HFFc6 (cell line): ENCODE results near the gene KCNIP4. TPM values are rescaled to one million over a fixed set of nuclear protein-coding genes. Genes with fewer than 3 reads are reported as not detected.

ENCODE experiments used
- DNase-seq: peaks from one replicate; pipeline ENCODE4 v3.0.0-alpha.2; 2018
- H3K27ac Mint-ChIP-seq: 2 replicates; pipeline ENCODE4 v1.8.0; 2020; ENCODE audit warnings: mild to moderate bottlenecking, mixed read lengths
- H3K27me3 Mint-ChIP-seq: 2 replicates; pipeline ENCODE4 v1.8.0; 2021; ENCODE audit warnings: mild to moderate bottlenecking, moderate library complexity, mixed read lengths; ENCODE audit not compliant: insufficient read depth
- H3K36me3 Mint-ChIP-seq: 2 replicates; pipeline ENCODE4 v1.8.0; 2021; ENCODE audit warnings: low read depth, mixed read lengths
- H3K4me1 Mint-ChIP-seq: 2 replicates; pipeline ENCODE4 v1.8.0; 2020; ENCODE audit warnings: low read depth, mixed read lengths
- H3K4me3 Mint-ChIP-seq: 2 replicates; pipeline ENCODE4 v1.8.0; 2020; ENCODE audit warnings: mild to moderate bottlenecking, moderate library complexity, mixed read lengths
- H3K9me3 Mint-ChIP-seq: 2 replicates; pipeline ENCODE4 v1.8.0; 2020; ENCODE audit warnings: mild to moderate bottlenecking, mixed read lengths
- CTCF ChIP-seq: fragments of 200-600 bp; sonication (generic); IDR thresholded peaks from 2 replicates; pipeline ENCODE4 v1.5.0; 2021; ENCODE audit warnings: antibody characterized with exemption, mild to moderate bottlenecking
- total RNA-seq, 6 experiments: library from RNA; stranded (reverse); fragmentation: NEBNext Ultra II Directional; extraction: Animal tissue kit (Norgen Biotek cat#: 25700); gene quantifications; 2 replicates in 1 of 6; 3 replicates in 5 of 6; pipeline ENCODE4 v1.2.3, GENCODE V29; 2021

Gene KCNIP4
- total RNA-seq, 6 experiments from 2014 or later: not detected

- Mint-ChIP-seq H3K9me3 (peaks cover 34% of the 10 kb centered on the region), H3K27ac (no peak overlapping the region), H3K27me3 (no peaks in the 10 kb centered on the region), H3K36me3 (0 out of 2 replicates have a peak, but pooled peaks cover 4% of the 10 kb centered on the region), H3K4me3 (no peak overlapping the region), H3K4me1 (no peaks in the 10 kb centered on the region)
- DNase-seq: no peak
- TF ChIP-seq CTCF: no peak
Observed at GRCh38 chr4:21410372-21410771, 538.2 kb downstream of the KCNIP4 start.

GRCh38 chr4:21387683-21388082, 560.9 kb downstream of the KCNIP4 start:
- H3K36me3 Mint-ChIP-seq: no peaks in the 10 kb centered on the region
- TF ChIP-seq CTCF: no peak
- no peak overlapping the region for H3K27ac Mint-ChIP-seq
- no peaks in the 10 kb centered on the region; the same call in 1 of the 2 replicates for H3K27me3 Mint-ChIP-seq
- DNase-seq: no peak
- no peaks in the 10 kb centered on the region for H3K4me1 Mint-ChIP-seq
- H3K9me3 Mint-ChIP-seq: peaks cover 13% of the 10 kb centered on the region
- no peak overlapping the region for H3K4me3 Mint-ChIP-seq

- H3K27ac Mint-ChIP-seq: no peak overlapping the region
- H3K4me3 Mint-ChIP-seq: no peak overlapping the region
- H3K9me3 Mint-ChIP-seq: peaks cover 5% of the 10 kb centered on the region
- H3K27me3 Mint-ChIP-seq: no peaks in the 10 kb centered on the region; the same call in 1 of the 2 replicates
- no peaks in the 10 kb centered on the region for H3K4me1 Mint-ChIP-seq
- no peak for TF ChIP-seq CTCF
- no peaks in the 10 kb centered on the region for H3K36me3 Mint-ChIP-seq
- DNase-seq: no peak
Observed at GRCh38 chr4:21386166-21386780, 562.3 kb downstream of the KCNIP4 start.

- H3K4me1 Mint-ChIP-seq: no peaks in the 10 kb centered on the region
- H3K36me3 Mint-ChIP-seq: no peaks in the 10 kb centered on the region
- no peak overlapping the region for H3K4me3 Mint-ChIP-seq
- H3K9me3 Mint-ChIP-seq: peaks cover 5% of the 10 kb centered on the region
- no peak for TF ChIP-seq CTCF
- no peaks in the 10 kb centered on the region; the same call in 1 of the 2 replicates for H3K27me3 Mint-ChIP-seq
- no peak for DNase-seq
- no peak overlapping the region for H3K27ac Mint-ChIP-seq
Observed at GRCh38 chr4:21385706-21386105, 562.9 kb downstream of the KCNIP4 start.

GRCh38 chr4:21384609-21385008, 564.0 kb downstream of the KCNIP4 start:
- H3K9me3 Mint-ChIP-seq: peaks cover 4% of the 10 kb centered on the region
- TF ChIP-seq CTCF: no peak
- H3K4me1 Mint-ChIP-seq: no peaks in the 10 kb centered on the region
- H3K27ac Mint-ChIP-seq: no peak overlapping the region
- DNase-seq: no peak
- no peak overlapping the region for H3K4me3 Mint-ChIP-seq
- H3K36me3 Mint-ChIP-seq: no peaks in the 10 kb centered on the region
- no peaks in the 10 kb centered on the region; the same call in 1 of the 2 replicates for H3K27me3 Mint-ChIP-seq
